Gastroesophageal sphincter (tissue), 3 donors: ENCODE data around the gene LBHD1.

Experiments used
- EP300 ChIP-seq: sonication (generic); formaldehyde crosslinking; IDR thresholded peaks from one replicate; pipeline ENCODE4 v1.6.1; 2017; ENCODE audit warnings: antibody characterized with exemption, mild to moderate bottlenecking
- TF ChIP-seq, protein P1 (sequence below), 4 experiments: fragments of 200-600 bp in 2 of 4; fragments of 450-650 bp in 2 of 4; sonication (generic) in 1 of 4; IDR thresholded peaks; one replicate each; pipeline ENCODE4 v1.5.1; 2017 to 2019; ENCODE audit warnings: antibody characterized with exemption in 4 of 4, mild to moderate bottlenecking in 2 of 4, moderate library complexity in 2 of 4

DNA sequence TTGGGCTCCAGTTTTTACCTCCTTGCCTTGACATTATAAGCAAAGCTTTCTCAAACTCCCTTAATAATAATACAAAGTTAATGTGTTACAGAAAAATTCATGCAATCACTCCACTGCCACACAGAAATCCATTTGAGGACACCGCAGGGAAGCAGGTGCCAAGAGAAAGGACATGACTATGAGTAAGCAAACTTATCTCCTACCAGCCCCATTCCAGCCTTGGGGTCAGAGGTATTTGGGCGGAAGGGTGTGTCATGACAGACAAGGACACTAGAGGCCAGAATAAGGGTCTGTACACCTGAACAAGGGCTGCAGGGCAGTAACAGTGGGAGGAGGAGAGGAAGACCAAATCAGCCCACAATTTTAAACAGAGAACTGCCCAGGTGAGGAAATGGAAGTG, 41.3 kb upstream of the LBHD1 start:
- TF ChIP-seq, protein P1, sequence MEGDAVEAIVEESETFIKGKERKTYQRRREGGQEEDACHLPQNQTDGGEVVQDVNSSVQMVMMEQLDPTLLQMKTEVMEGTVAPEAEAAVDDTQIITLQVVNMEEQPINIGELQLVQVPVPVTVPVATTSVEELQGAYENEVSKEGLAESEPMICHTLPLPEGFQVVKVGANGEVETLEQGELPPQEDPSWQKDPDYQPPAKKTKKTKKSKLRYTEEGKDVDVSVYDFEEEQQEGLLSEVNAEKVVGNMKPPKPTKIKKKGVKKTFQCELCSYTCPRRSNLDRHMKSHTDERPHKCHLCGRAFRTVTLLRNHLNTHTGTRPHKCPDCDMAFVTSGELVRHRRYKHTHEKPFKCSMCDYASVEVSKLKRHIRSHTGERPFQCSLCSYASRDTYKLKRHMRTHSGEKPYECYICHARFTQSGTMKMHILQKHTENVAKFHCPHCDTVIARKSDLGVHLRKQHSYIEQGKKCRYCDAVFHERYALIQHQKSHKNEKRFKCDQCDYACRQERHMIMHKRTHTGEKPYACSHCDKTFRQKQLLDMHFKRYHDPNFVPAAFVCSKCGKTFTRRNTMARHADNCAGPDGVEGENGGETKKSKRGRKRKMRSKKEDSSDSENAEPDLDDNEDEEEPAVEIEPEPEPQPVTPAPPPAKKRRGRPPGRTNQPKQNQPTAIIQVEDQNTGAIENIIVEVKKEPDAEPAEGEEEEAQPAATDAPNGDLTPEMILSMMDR (IDR thresholded peaks at IDR 0.05), result no peak
- no peak for TF ChIP-seq EP300
